GM19025 (cell line): Measurements from ENCODE around the gene TUBAL3.

Source experiments
- ATAC-seq: cut with Tn5 transposase; IDR thresholded peaks from one replicate; pipeline ENCODE4 v1.9.1; 2021; ENCODE audit warnings: mild to moderate bottlenecking, low read depth, moderate library complexity; ENCODE audit not compliant: unreplicated experiment

TUBAL3 gene

DNA sequence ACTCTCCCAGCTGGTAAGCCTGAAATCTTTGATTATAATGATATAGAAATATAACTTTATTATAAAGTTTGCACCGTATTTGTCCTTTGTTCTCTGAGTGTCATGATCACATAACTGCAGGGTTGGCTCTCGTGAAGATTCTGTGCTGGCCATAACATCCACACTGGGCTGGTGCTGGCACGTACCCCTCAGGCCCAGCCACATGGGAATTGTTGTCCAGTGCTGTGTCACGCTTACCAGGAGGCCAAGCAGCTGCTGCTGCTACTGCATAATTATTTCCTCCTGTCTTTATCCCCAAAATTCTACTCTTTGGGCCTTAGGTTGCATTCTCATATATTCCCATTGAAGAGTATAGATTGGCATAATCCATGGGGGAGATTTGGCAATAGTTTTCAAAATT, 60.6 kb downstream of the TUBAL3 start:
- ATAC-seq = no peak

- no peak for ATAC-seq
Observed at GRCh38 chr10:5343561-5343960, 61.1 kb downstream of the TUBAL3 start.
